ENCODE data around the gene SHC1. TPM values are rescaled to one million over a fixed set of nuclear protein-coding genes. Genes with fewer than 3 reads are reported as not detected.
A peak's percentile ranks its signal among the peaks of the same experiment; 100 is the strongest.

The SHC1 gene
- total and polyA plus RNA-seq, 2 experiments from 2014 or later = 117 to 211 TPM

DNA sequence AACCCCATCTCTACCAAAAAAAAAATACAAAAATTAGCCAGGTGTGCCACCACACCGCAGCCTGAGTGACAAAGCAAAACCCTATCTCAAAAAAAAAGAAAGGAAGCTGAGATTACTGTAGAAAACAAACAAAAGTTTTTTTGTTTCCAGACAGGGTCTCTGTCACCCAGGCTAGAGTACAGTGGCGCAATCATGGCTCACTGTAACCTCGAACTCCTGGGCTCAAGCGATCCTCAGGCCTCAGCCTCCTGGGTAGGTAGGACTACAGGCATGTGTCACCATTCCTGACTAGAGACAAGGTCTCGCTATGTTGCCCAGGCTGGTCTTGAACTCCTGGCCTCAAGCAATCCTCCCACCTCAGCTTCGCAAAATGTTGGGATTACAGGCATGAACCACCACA is 6.2 kb downstream of the SHC1 start (continued):
- TF ChIP-seq, protein P1, sequence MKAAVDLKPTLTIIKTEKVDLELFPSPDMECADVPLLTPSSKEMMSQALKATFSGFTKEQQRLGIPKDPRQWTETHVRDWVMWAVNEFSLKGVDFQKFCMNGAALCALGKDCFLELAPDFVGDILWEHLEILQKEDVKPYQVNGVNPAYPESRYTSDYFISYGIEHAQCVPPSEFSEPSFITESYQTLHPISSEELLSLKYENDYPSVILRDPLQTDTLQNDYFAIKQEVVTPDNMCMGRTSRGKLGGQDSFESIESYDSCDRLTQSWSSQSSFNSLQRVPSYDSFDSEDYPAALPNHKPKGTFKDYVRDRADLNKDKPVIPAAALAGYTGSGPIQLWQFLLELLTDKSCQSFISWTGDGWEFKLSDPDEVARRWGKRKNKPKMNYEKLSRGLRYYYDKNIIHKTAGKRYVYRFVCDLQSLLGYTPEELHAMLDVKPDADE (IDR thresholded peaks at IDR 0.05) = no peak

DNA sequence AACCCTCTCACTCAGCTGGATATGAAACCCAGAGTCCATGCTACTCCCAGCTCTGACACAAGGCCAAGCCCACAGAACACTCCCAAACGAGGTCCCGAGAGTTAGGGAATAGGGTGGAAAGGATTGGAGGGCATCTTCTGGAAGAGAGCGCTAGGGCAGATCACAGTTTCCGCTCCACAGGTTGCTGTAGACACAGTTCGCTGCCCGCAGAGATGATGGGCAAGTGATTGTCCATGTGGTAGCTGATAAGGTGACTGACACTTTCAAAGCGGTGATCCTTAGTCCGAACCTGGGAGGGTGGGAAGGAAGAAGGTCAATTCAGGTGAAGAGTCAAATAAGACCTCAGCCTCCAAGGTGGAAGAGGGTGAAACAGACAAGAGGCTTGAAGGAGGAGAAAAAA is 6.9 kb downstream of the SHC1 start:
- peaks cover 79% of the 10 kb centered on the region for H3K36me3 Mint-ChIP-seq (ENCODE audit: low read depth)
- peaks cover 49% of the 10 kb centered on the region for H3F3A ChIP-seq (replicated peaks; ENCODE audit: low read depth)

DNA sequence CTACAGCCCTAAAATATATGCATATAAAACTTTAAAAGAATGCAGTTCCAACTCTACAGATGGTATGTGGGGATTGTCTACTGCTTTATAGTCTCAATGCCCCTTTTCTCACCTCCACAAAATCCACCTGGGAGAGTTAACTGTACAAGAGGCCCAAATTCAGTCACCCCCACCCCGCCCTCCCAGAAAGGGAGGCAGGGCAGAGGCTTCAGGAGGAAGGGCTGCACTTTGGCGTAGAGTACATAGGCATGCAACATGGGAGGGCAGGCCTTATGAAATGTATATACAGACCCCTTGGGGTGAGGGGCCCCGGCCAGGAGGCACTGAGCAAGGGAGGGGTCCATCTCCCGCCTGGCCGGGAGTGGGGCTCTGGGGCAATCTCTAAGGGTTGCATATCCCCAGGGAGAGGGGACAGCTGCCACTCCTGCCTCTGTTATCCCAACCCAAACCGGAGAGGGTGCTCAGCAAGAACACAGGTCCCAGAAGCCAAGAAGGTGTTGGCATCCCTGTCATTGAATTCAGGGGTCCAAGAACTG is 7.7 kb downstream of the SHC1 start:
- Histone ChIP-seq H3K36me3 (ENCODE audit: insufficient read depth) (peaks cover 36% of the 10 kb centered on the region), H3K27me3 (ENCODE audit: insufficient read depth) (no peaks in the 10 kb centered on the region), H2AFZ (no peak overlapping the region), H3K79me2 (replicated peaks; ENCODE audit: insufficient read depth) (peaks cover 23% of the 10 kb centered on the region), H3K4me2 (peak overlapping the region; percentile 91), H4K20me1 (replicated peaks; ENCODE audit: insufficient read depth) (peaks cover 29% of the 10 kb centered on the region), H3F3A (replicated peaks; ENCODE audit: low read depth) (peaks cover 47% of the 10 kb centered on the region), H3K4me3 (peak overlapping the region; percentile 92), H3K27ac (ENCODE audit: low read depth) (peak overlapping the region; percentile 97), H3K9me2 (ENCODE audit: insufficient read depth) (no peaks in the 10 kb centered on the region), H3K4me1 (ENCODE audit: insufficient read depth) (peaks cover 29% of the 10 kb centered on the region; the same call in 1 of the 2 replicates)
- H3K27me3 Mint-ChIP-seq (ENCODE audit: insufficient read depth, low read depth, poor library complexity) = peaks cover 12% of the 10 kb centered on the region
- no peak for TF ChIP-seq EZH2phosphoT487 (IDR thresholded peaks at IDR 0.05; ENCODE audit: unreplicated experiment)
- TF ChIP-seq, protein P2, sequence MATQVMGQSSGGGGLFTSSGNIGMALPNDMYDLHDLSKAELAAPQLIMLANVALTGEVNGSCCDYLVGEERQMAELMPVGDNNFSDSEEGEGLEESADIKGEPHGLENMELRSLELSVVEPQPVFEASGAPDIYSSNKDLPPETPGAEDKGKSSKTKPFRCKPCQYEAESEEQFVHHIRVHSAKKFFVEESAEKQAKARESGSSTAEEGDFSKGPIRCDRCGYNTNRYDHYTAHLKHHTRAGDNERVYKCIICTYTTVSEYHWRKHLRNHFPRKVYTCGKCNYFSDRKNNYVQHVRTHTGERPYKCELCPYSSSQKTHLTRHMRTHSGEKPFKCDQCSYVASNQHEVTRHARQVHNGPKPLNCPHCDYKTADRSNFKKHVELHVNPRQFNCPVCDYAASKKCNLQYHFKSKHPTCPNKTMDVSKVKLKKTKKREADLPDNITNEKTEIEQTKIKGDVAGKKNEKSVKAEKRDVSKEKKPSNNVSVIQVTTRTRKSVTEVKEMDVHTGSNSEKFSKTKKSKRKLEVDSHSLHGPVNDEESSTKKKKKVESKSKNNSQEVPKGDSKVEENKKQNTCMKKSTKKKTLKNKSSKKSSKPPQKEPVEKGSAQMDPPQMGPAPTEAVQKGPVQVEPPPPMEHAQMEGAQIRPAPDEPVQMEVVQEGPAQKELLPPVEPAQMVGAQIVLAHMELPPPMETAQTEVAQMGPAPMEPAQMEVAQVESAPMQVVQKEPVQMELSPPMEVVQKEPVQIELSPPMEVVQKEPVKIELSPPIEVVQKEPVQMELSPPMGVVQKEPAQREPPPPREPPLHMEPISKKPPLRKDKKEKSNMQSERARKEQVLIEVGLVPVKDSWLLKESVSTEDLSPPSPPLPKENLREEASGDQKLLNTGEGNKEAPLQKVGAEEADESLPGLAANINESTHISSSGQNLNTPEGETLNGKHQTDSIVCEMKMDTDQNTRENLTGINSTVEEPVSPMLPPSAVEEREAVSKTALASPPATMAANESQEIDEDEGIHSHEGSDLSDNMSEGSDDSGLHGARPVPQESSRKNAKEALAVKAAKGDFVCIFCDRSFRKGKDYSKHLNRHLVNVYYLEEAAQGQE (IDR thresholded peaks at IDR 0.05; ENCODE audit: unreplicated experiment) = no peak
- TF ChIP-seq STAT1 (IDR thresholded peaks at IDR 0.05; ENCODE audit: unreplicated experiment) = no peak
- 0 out of 2 replicates have a peak, but pooled peaks have one; percentile 18 for TF ChIP-seq POLR2AphosphoS5 (IDR thresholded peaks at IDR 0.05; ENCODE audit: low read depth)
- H3K27ac Mint-ChIP-seq = no peak overlapping the region
- H3K9me3 Mint-ChIP-seq = no peaks in the 10 kb centered on the region
- H3K4me1 Mint-ChIP-seq = peaks cover 38% of the 10 kb centered on the region
- H3K4me3 Mint-ChIP-seq = peak overlapping the region; percentile 81
- no peak for ATAC-seq
- peaks cover 75% of the 10 kb centered on the region for H3K36me3 Mint-ChIP-seq (ENCODE audit: low read depth)
- DNase-seq (ENCODE audit: low spot score) = no peak

More for the DNA sequence above, 6.9 kb downstream of the SHC1 start:
- Histone ChIP-seq H3K27me3 (ENCODE audit: insufficient read depth) (no peaks in the 10 kb centered on the region), H3K4me1 (ENCODE audit: insufficient read depth) (peaks cover 33% of the 10 kb centered on the region), H3K79me2 (replicated peaks; ENCODE audit: insufficient read depth) (peaks cover 31% of the 10 kb centered on the region), H2AFZ (no peak overlapping the region), H3K4me3 (no peak overlapping the region), H3K27ac (ENCODE audit: low read depth) (no peak overlapping the region), H3K4me2 (no peak overlapping the region), H4K20me1 (replicated peaks; ENCODE audit: insufficient read depth) (peaks cover 34% of the 10 kb centered on the region), H3K9me2 (ENCODE audit: insufficient read depth) (no peaks in the 10 kb centered on the region), H3K36me3 (ENCODE audit: insufficient read depth) (peaks cover 36% of the 10 kb centered on the region)
- H3K27ac Mint-ChIP-seq = no peak overlapping the region
- TF ChIP-seq, protein P3, sequence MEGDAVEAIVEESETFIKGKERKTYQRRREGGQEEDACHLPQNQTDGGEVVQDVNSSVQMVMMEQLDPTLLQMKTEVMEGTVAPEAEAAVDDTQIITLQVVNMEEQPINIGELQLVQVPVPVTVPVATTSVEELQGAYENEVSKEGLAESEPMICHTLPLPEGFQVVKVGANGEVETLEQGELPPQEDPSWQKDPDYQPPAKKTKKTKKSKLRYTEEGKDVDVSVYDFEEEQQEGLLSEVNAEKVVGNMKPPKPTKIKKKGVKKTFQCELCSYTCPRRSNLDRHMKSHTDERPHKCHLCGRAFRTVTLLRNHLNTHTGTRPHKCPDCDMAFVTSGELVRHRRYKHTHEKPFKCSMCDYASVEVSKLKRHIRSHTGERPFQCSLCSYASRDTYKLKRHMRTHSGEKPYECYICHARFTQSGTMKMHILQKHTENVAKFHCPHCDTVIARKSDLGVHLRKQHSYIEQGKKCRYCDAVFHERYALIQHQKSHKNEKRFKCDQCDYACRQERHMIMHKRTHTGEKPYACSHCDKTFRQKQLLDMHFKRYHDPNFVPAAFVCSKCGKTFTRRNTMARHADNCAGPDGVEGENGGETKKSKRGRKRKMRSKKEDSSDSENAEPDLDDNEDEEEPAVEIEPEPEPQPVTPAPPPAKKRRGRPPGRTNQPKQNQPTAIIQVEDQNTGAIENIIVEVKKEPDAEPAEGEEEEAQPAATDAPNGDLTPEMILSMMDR (conservative IDR thresholded peaks at IDR 0.05; ENCODE audit: low read depth in 2 of 2) = no peak
- TF ChIP-seq ZNF114 (CRISPR knock-in tag; IDR thresholded peaks at IDR 0.05) (no peak), NANOG (IDR thresholded peaks at IDR 0.05; ENCODE audit: borderline replicate concordance) (no peak), EZH2phosphoT487 (IDR thresholded peaks at IDR 0.05; ENCODE audit: unreplicated experiment) (no peak), ZNF331 (CRISPR knock-in tag; IDR thresholded peaks at IDR 0.05; ENCODE audit: low read depth) (no peak)
- TF ChIP-seq, protein P1 (IDR thresholded peaks at IDR 0.05) = no peak
- DNase-seq (ENCODE audit: low spot score) = no peak
- no peak for ATAC-seq
- no peaks in the 10 kb centered on the region for H3K9me3 Mint-ChIP-seq
- no peak overlapping the region; the same call in 2 of the 3 replicates for H3K4me3 Mint-ChIP-seq
- H3K4me1 Mint-ChIP-seq = peaks cover 41% of the 10 kb centered on the region
- peaks cover 15% of the 10 kb centered on the region for H3K27me3 Mint-ChIP-seq (ENCODE audit: insufficient read depth, low read depth, poor library complexity)
